ENCODE measurements around the gene VPS37D.
"Not testable (repeated sequence)": the region's sequence is repeated elsewhere in the genome, so short reads cannot be mapped to it uniquely, and the experiment has no call there.

The VPS37D gene

GRCh38 chr7:73667344-73668102 lies at the start of gene VPS37D:
Gene VPS37D, plus strand, starts transcription at chr7:73667831. Its CDS starts 128 bp downstream, at chr7:73667959.
- FAIRE-seq = no peak

- FAIRE-seq = no peak
Measured at GRCh38 chr7:73618538-73618937, 49.1 kb upstream of the VPS37D start.

- FAIRE-seq = not testable (repeated sequence)
Measured at GRCh38 chr7:73619394-73619793, 48.2 kb upstream of the VPS37D start.

- FAIRE-seq = no peak
Measured at GRCh38 chr7:73621168-73622063, 46.2 kb upstream of the VPS37D start.

- no peak for FAIRE-seq
Measured at GRCh38 chr7:73622527-73622908, 45.1 kb upstream of the VPS37D start.

- FAIRE-seq = no peak
Measured at GRCh38 chr7:73622909-73623797, 44.5 kb upstream of the VPS37D start.

GRCh38 chr7:73623798-73624668 lies 43.6 kb upstream of the VPS37D start, which contains the start of gene MLXIPL:
Gene MLXIPL, minus strand, starts transcription at chr7:73624522. Its CDS starts 30 bp downstream, at chr7:73624492.
- FAIRE-seq = no peak

GRCh38 chr7:73624669-73625001 lies 43.0 kb upstream of the VPS37D start:
- FAIRE-seq = no peak

GRCh38 chr7:73625276-73625675 lies 42.4 kb upstream of the VPS37D start:
- FAIRE-seq = no peak

- FAIRE-seq = no peak
Measured at GRCh38 chr7:73626814-73627213, 40.8 kb upstream of the VPS37D start.

GRCh38 chr7:73628504-73628903 lies 39.1 kb upstream of the VPS37D start:
- FAIRE-seq = no peak

- no peak for FAIRE-seq
Measured at GRCh38 chr7:73631558-73631957, 36.1 kb upstream of the VPS37D start.

GRCh38 chr7:73633323-73633722 lies 34.3 kb upstream of the VPS37D start:
- FAIRE-seq = no peak

- no peak for FAIRE-seq
Measured at GRCh38 chr7:73633844-73634243, 33.8 kb upstream of the VPS37D start.

- no peak for FAIRE-seq
Measured at GRCh38 chr7:73635428-73636200, 32.0 kb upstream of the VPS37D start.

GRCh38 chr7:73638911-73639310 lies 28.7 kb upstream of the VPS37D start:
- no peak for FAIRE-seq

- FAIRE-seq = no peak
Measured at GRCh38 chr7:73642834-73643233, 24.8 kb upstream of the VPS37D start.

- no peak for FAIRE-seq
Measured at GRCh38 chr7:73644688-73645286, 22.8 kb upstream of the VPS37D start.

- FAIRE-seq = no peak
Measured at GRCh38 chr7:73645643-73646174, 21.9 kb upstream of the VPS37D start.
